Measurements from ENCODE around the gene RXRB.

DNA sequence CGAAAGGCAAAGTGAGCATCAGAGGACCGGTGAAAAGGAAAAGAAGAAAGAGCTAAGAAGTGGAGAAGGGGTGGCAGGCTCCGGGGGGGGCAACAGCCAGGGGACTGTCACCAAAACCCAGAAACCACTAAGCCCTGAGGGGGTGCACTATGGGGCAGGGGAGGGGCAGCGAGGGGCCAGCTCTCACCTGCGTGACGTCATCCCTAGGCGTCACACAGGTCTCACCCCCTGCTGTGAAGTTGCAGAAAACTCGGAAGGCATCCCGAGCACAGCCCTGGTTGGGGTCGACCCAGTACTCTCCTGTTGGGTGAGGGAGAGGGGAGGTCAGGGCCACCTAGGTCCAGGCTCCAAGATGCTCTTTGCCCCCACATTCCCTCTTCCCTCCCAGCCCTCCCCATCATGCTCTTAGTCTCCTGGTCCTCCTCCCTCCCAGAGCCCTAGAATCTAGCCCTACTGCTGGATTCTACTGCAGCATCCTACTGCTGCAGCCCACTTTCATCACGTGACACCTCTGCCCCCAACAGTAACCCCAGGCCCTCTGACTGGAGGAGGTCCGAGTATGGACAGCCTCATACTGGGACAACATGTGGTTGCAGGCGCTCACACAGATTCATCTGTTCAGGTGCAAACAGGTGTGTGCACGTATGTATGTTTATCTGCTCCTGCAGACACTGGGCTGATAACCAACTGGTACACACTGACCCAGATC, 35.6 kb downstream of the RXRB start:
- TF ChIP-seq, protein P1, sequence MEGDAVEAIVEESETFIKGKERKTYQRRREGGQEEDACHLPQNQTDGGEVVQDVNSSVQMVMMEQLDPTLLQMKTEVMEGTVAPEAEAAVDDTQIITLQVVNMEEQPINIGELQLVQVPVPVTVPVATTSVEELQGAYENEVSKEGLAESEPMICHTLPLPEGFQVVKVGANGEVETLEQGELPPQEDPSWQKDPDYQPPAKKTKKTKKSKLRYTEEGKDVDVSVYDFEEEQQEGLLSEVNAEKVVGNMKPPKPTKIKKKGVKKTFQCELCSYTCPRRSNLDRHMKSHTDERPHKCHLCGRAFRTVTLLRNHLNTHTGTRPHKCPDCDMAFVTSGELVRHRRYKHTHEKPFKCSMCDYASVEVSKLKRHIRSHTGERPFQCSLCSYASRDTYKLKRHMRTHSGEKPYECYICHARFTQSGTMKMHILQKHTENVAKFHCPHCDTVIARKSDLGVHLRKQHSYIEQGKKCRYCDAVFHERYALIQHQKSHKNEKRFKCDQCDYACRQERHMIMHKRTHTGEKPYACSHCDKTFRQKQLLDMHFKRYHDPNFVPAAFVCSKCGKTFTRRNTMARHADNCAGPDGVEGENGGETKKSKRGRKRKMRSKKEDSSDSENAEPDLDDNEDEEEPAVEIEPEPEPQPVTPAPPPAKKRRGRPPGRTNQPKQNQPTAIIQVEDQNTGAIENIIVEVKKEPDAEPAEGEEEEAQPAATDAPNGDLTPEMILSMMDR (conservative IDR thresholded peaks at IDR 0.05 in 1 of 2, IDR thresholded peaks at IDR 0.05 in 1 of 2; ENCODE audit: low read depth in 1 of 2, low read length in 2 of 2): no peak
- TF ChIP-seq EZH2 (IDR thresholded peaks at IDR 0.05; ENCODE audit: low read length, missing control alignments): no peak
